H1 (cell line): ENCODE measurements around the gene CTTNBP2NL. TPM values are rescaled to one million over a fixed set of nuclear protein-coding genes. Genes with fewer than 3 reads are reported as not detected.

ENCODE experiments used
- CHD1 ChIP-seq: IDR thresholded peaks from 2 replicates; pipeline ENCODE4 v1.6.1; 2012; ENCODE audit warnings: low read depth, low read length, improper control_type of control experiment
- CHD2 ChIP-seq: IDR thresholded peaks from 2 replicates; pipeline ENCODE4 v1.6.1; 2012; ENCODE audit warnings: low read length, improper control_type of control experiment
- CTCF ChIP-seq, 3 experiments: IDR thresholded peaks; 1 replicate in 2 of 3; 2 replicates in 1 of 3; pipeline versions ENCODE4 v1.5.1 to v1.6.1; 2011; ENCODE audit warnings: low read length in 3 of 3, mild to moderate bottlenecking in 3 of 3, inconsistent platforms in 2 of 3, low read depth in 1 of 3, moderate library complexity in 1 of 3; ENCODE audit not compliant: insufficient read depth in 1 of 3; ENCODE audit errors: control extremely low read depth in 1 of 3
- E2F6 ChIP-seq: IDR thresholded peaks from 2 replicates; pipeline ENCODE4 v1.6.1; 2012; ENCODE audit warnings: inconsistent platforms
- HDAC2 ChIP-seq, 2 experiments: fragments of 300-600 bp in 1 of 2; sonication (generic) in 1 of 2; IDR thresholded peaks; 2 replicates each; pipeline ENCODE4 v1.6.1; 2011 to 2012; ENCODE audit warnings: low read depth in 2 of 2, low read length in 2 of 2, mild to moderate bottlenecking in 2 of 2, moderate library complexity in 2 of 2, borderline replicate concordance in 1 of 2, inconsistent platforms in 1 of 2
- JUND ChIP-seq: IDR thresholded peaks from 2 replicates; pipeline ENCODE4 v1.6.1; 2011; ENCODE audit warnings: mild to moderate bottlenecking, improper control_type of control experiment, low read length
- KDM1A ChIP-seq: fragments of 200-600, 300-600 bp; sonication (generic); IDR thresholded peaks from 2 replicates; pipeline ENCODE4 v1.7.1; 2016; ENCODE audit warnings: mild to moderate bottlenecking, low read length, borderline replicate concordance
- KDM5A ChIP-seq: fragments of 200-600 bp; IDR thresholded peaks from 2 replicates; pipeline ENCODE4 v1.7.1; 2012; ENCODE audit warnings: mild to moderate bottlenecking, low read length, inconsistent platforms, mixed read lengths
- PHF8 ChIP-seq: fragments of 200-600 bp; sonication (generic); conservative IDR thresholded peaks from 2 replicates; pipeline ENCODE4 v1.7.1; 2012; ENCODE audit warnings: low read depth, mild to moderate bottlenecking, inconsistent platforms, low read length, moderate library complexity
- RAD21 ChIP-seq, 2 experiments: IDR thresholded peaks in 1 of 2; conservative IDR thresholded peaks in 1 of 2; 2 replicates each; pipeline ENCODE4 v1.6.1; 2011; ENCODE audit warnings: low read depth in 2 of 2, low read length in 2 of 2, improper control_type of control experiment in 1 of 2, inconsistent platforms in 1 of 2, mild to moderate bottlenecking in 1 of 2, moderate library complexity in 1 of 2
- RFX5 ChIP-seq: IDR thresholded peaks from 2 replicates; pipeline ENCODE4 v1.6.1; 2011; ENCODE audit warnings: low read depth, low read length, improper control_type of control experiment, borderline replicate concordance
- SIN3A ChIP-seq, 2 experiments: IDR thresholded peaks in 1 of 2; conservative IDR thresholded peaks in 1 of 2; 2 replicates each; pipeline ENCODE4 v1.6.1; 2011 to 2012; ENCODE audit warnings: low read length in 2 of 2, improper control_type of control experiment in 1 of 2, low read depth in 1 of 2, mild to moderate bottlenecking in 1 of 2
- SP1 ChIP-seq: IDR thresholded peaks from 2 replicates; pipeline ENCODE4 v1.6.1; 2011; ENCODE audit warnings: low read depth, low read length
- SP4 ChIP-seq: IDR thresholded peaks from 2 replicates; pipeline ENCODE4 v1.6.1; 2012; ENCODE audit warnings: low read length, inconsistent platforms
- TAF7 ChIP-seq: optimal IDR thresholded peaks from 2 replicates; pipeline ENCODE3; 2011; ENCODE audit warnings: low read depth, mild to moderate bottlenecking, inconsistent platforms, low read length, moderate library complexity, borderline replicate concordance
- TEAD4 ChIP-seq: IDR thresholded peaks from 2 replicates; pipeline ENCODE4 v1.6.1; 2012; ENCODE audit warnings: low read depth, low read length, inconsistent platforms, mixed read lengths
- USF2 ChIP-seq: IDR thresholded peaks from 2 replicates; pipeline ENCODE4 v1.6.1; 2011; ENCODE audit warnings: low read length, improper control_type of control experiment
- YY1 ChIP-seq: IDR thresholded peaks from 2 replicates; pipeline ENCODE4 v1.6.1; 2011; ENCODE audit warnings: low read depth, mild to moderate bottlenecking, low read length
- ZNF274 ChIP-seq: IDR thresholded peaks from 2 replicates; pipeline ENCODE4 v1.7.0; 2012; ENCODE audit warnings: low read length, borderline replicate concordance; ENCODE audit errors: extremely low read depth
- polyA plus RNA-seq, 7 experiments: library from polyadenylated mRNA; depleted of rRNA in 3 of 7; stranded (reverse) in 5 of 7; unstranded in 2 of 7; fragments of >200 nt in 5 of 7; fragments of 200-250 nt in 2 of 7; gene quantifications; 1 replicate in 5 of 7; 2 replicates in 1 of 7; 4 replicates in 1 of 7; pipeline versions ENCODE4 v1.2.1 to v1.2.3, GENCODE V29; 2011 to 2013; ENCODE audit warnings: missing spikeins in 2 of 7, mixed read lengths in 2 of 7
- total RNA-seq: library from RNA; stranded (reverse); fragmentation: NEBNext Ultra II Directional; extraction: Animal tissue kit (Norgen Biotek cat#: 25700); gene quantifications from 2 replicates; pipeline ENCODE4 v1.2.1, GENCODE V29; 2021

Gene CTTNBP2NL
- total and polyA plus RNA-seq, 2 of the 8 experiments (the other 6 are each of a cell fraction or from before 2014, with no cell fraction given), result 6.4 to 35.1 TPM

GRCh38 chr1:112390775-112391602 is 5.0 kb upstream of the CTTNBP2NL start (continued):
- 0 out of 2 replicates have a peak, but pooled peaks have one; percentile 42 for TF ChIP-seq SP4
- TF ChIP-seq RAD21 (IDR thresholded peaks at IDR 0.05 in 1 of 2, conservative IDR thresholded peaks at IDR 0.05 in 1 of 2; ENCODE audit: low read depth in 2 of 2, low read length in 2 of 2), result peak; percentile 92 to 94
- no peak for TF ChIP-seq KDM1A
- TF ChIP-seq RFX5, result no peak
- no peak for TF ChIP-seq HDAC2 (IDR thresholded peaks at IDR 0.05; ENCODE audit: borderline replicate concordance in 1 of 2, low read depth in 2 of 2, low read length in 2 of 2)
- TF ChIP-seq ZNF274, result no peak
- no peak for TF ChIP-seq CHD2
- TF ChIP-seq KDM5A, result no peak
- TF ChIP-seq SP1, result no peak
- TF ChIP-seq USF2, result no peak
- TF ChIP-seq CHD1, result no peak
- TF ChIP-seq E2F6, result no peak
- TF ChIP-seq TAF7, result no peak
- TF ChIP-seq SIN3A (conservative IDR thresholded peaks at IDR 0.05 in 1 of 2, IDR thresholded peaks at IDR 0.05 in 1 of 2; ENCODE audit: low read depth in 1 of 2, low read length in 2 of 2), result peak; percentile 29 to 42; a peak in 1 of 4 replicates
- TF ChIP-seq JUND, result no peak
- no peak for TF ChIP-seq TEAD4
- TF ChIP-seq CTCF (IDR thresholded peaks at IDR 0.05; ENCODE audit: control extremely low read depth in 1 of 3, insufficient read depth in 1 of 3, low read depth in 1 of 3, low read length in 3 of 3), result peak; percentile 72 to 97 (median 78)
- TF ChIP-seq PHF8, result no peak
- TF ChIP-seq YY1, result no peak
